Prostate gland (tissue), 2 donors: ENCODE measurements around the gene SP6.

Source experiments
- CTCF ChIP-seq, 4 experiments: fragments of 200-600 bp in 2 of 4; fragments of 450-650 bp in 2 of 4; sonication (generic) in 2 of 4; IDR thresholded peaks; 1 replicate in 3 of 4; 2 replicates in 1 of 4; pipeline ENCODE4 v1.5.1; 2016 to 2019; ENCODE audit warnings: antibody characterized with exemption in 4 of 4, mild to moderate bottlenecking in 2 of 4, moderate library complexity in 2 of 4
- POLR2A ChIP-seq: fragments of 450-650 bp; IDR thresholded peaks from one replicate; pipeline ENCODE4 v1.6.1; 2016; ENCODE audit warnings: antibody characterized with exemption, mild to moderate bottlenecking
- POLR2AphosphoS5 ChIP-seq: sonication (generic); formaldehyde crosslinking; IDR thresholded peaks from one replicate; pipeline ENCODE4 v1.6.1; 2017; ENCODE audit warnings: antibody characterized with exemption

DNA sequence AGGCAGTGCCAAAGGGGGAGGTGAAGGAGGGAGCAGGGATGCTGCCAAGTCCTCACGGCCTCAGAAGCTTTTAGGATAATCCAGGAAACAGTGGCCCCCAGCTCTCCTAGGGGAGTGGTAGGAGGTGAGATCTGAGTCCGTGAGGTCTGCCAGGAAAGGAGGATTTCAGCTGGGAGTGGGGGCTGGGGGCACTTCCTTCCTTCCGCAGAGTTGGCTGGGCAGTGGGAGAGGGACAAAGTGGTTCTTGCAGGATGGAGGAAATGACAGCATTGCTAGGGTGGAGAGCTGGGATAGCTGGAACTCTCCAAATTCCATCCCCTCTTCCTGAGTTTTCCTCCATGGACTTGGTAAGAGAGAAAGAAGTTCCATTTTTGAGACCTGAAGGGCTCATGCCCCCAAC, 4.8 kb upstream of the SP6 start:
- TF ChIP-seq POLR2A (no peak), POLR2AphosphoS5 (no peak), CTCF (IDR thresholded peaks at IDR 0.05) (no peak)
